HepG2 (cell line): Measurements from ENCODE around the gene DNAJC11. TPM values are rescaled to one million over a fixed set of nuclear protein-coding genes. Genes with fewer than 3 reads are reported as not detected.

Experiments
- AGO2 ChIP-seq: fragments of 200-400 bp; formaldehyde crosslinking; optimal IDR thresholded peaks from 2 replicates; pipeline ENCODE3; 2017; ENCODE audit warnings: mild to moderate bottlenecking, low read depth, low read length, moderate library complexity
- ARNTL ChIP-seq: sonication (generic); formaldehyde crosslinking; IDR thresholded peaks from 2 replicates; pipeline ENCODE4 v1.4.0; 2020; ENCODE audit warnings: mild to moderate bottlenecking, missing genetic modification reagents
- BCL6 ChIP-seq: IDR thresholded peaks from 2 replicates; pipeline ENCODE4 v1.6.1; 2016; ENCODE audit warnings: missing genetic modification reagents, missing compliant biosample characterization
- FOXK1 ChIP-seq: sonication (generic); formaldehyde crosslinking; IDR thresholded peaks from 2 replicates; pipeline ENCODE4 v1.4.0; 2020; ENCODE audit warnings: low read depth, missing genetic modification reagents, borderline replicate concordance
- FOXO1 ChIP-seq: sonication (generic); formaldehyde crosslinking; IDR thresholded peaks from 2 replicates; pipeline ENCODE4 v1.4.0; 2020; ENCODE audit warnings: missing genetic modification reagents
- KDM2A ChIP-seq: sonication (generic); formaldehyde crosslinking; IDR thresholded peaks from 2 replicates; pipeline ENCODE4 v1.4.0; 2020; ENCODE audit warnings: low read depth, missing genetic modification reagents, borderline replicate concordance
- MBNL3 ChIP-seq: fragments of 250-450 bp; sonication (Bioruptor Pico); conservative IDR thresholded peaks from 2 replicates; pipeline ENCODE4 v1.8.0; 2022; ENCODE audit warnings: mild to moderate bottlenecking, inconsistent platforms
- NFIB ChIP-seq: sonication (generic); formaldehyde crosslinking; IDR thresholded peaks from 2 replicates; pipeline ENCODE4 v1.9.0; 2021; ENCODE audit warnings: missing genetic modification reagents, mild to moderate bottlenecking, borderline replicate concordance
- POLR2G ChIP-seq: fragments of 200-400 bp; formaldehyde crosslinking; IDR thresholded peaks from 2 replicates; pipeline ENCODE4 v1.6.1; 2018; ENCODE audit warnings: mild to moderate bottlenecking, low read depth, low read length, moderate library complexity
- SAP130 ChIP-seq: IDR thresholded peaks from 2 replicates; pipeline ENCODE4 v1.6.1; 2016; ENCODE audit warnings: low read depth
- SPEN ChIP-seq: sonication (generic); formaldehyde crosslinking; IDR thresholded peaks from 2 replicates; pipeline ENCODE4 v1.5.1; 2020; ENCODE audit warnings: low read depth, mild to moderate bottlenecking, missing genetic modification reagents
- YEATS2 ChIP-seq: sonication (generic); formaldehyde crosslinking; IDR thresholded peaks from 2 replicates; pipeline ENCODE4 v1.4.0; 2020; ENCODE audit warnings: missing genetic modification reagents, borderline replicate concordance
- ZC3H13 ChIP-seq: sonication (generic); formaldehyde crosslinking; IDR thresholded peaks from 2 replicates; pipeline ENCODE4 v1.8.1; 2023; ENCODE audit warnings: mild to moderate bottlenecking, missing genetic modification reagents, moderate library complexity
- ZFY ChIP-seq: sonication (generic); formaldehyde crosslinking; IDR thresholded peaks from 2 replicates; pipeline ENCODE4 v1.4.0; 2020; ENCODE audit warnings: missing genetic modification reagents
- ZNF772 ChIP-seq: sonication (generic); formaldehyde crosslinking; IDR thresholded peaks from 2 replicates; pipeline ENCODE4 v1.5.0; 2020; ENCODE audit warnings: mild to moderate bottlenecking, missing genetic modification reagents
- polyA plus RNA-seq, 8 experiments: library from polyadenylated mRNA; depleted of rRNA in 3 of 8; stranded (reverse) in 7 of 8; unstranded in 1 of 8; fragments of >200 nt; fragmentation: Illumina TruSeq in 4 of 8; extraction: Trizol in 4 of 8; gene quantifications; 2 replicates each; pipeline versions ENCODE4 v1.2.1 to v1.2.3, GENCODE V29; 2011 to 2016; ENCODE audit warnings: low read depth in 4 of 8, missing spikeins in 1 of 8, mixed read lengths in 1 of 8; ENCODE audit not compliant: insufficient read depth in 1 of 8
- total RNA-seq, 5 experiments: library from RNA; depleted of rRNA; stranded (reverse); fragments of >200 nt; fragmentation: Illumina TruSeq; extraction: Trizol; gene quantifications; 2 replicates each; pipeline ENCODE4 v1.2.3, GENCODE V29; 2016; ENCODE audit warnings: low read depth in 1 of 5
- TF ChIP-seq, protein P1 (sequence below): sonication (generic); formaldehyde crosslinking; conservative IDR thresholded peaks from 2 replicates; pipeline ENCODE4 v1.8.0; 2022; ENCODE audit warnings: mild to moderate bottlenecking, moderate library complexity, missing genetic modification reagents
- TF ChIP-seq, protein P2 (sequence below): fragments of 450-650 bp; IDR thresholded peaks from 2 replicates; pipeline ENCODE4 v1.6.1; 2017
- TF ChIP-seq, protein P3 (sequence below): sonication (generic); formaldehyde crosslinking; IDR thresholded peaks from 2 replicates; pipeline ENCODE4 v1.4.0; 2020; ENCODE audit warnings: low read depth, missing genetic modification reagents
- TF ChIP-seq, protein P4 (sequence below): sonication (generic); formaldehyde crosslinking; IDR thresholded peaks from 2 replicates; pipeline ENCODE4 v1.5.1; 2020; ENCODE audit warnings: mild to moderate bottlenecking, missing genetic modification reagents, moderate library complexity
- TF ChIP-seq, protein P5 (sequence below): sonication (generic); formaldehyde crosslinking; IDR thresholded peaks from 2 replicates; pipeline ENCODE4 v1.4.0; 2020; ENCODE audit warnings: mild to moderate bottlenecking, missing genetic modification reagents

DNAJC11 gene
- total and polyA plus RNA-seq, 2 of the 13 experiments (the other 11 are each of a cell fraction or from before 2014, with no cell fraction given): 25.1 to 47.6 TPM

DNA sequence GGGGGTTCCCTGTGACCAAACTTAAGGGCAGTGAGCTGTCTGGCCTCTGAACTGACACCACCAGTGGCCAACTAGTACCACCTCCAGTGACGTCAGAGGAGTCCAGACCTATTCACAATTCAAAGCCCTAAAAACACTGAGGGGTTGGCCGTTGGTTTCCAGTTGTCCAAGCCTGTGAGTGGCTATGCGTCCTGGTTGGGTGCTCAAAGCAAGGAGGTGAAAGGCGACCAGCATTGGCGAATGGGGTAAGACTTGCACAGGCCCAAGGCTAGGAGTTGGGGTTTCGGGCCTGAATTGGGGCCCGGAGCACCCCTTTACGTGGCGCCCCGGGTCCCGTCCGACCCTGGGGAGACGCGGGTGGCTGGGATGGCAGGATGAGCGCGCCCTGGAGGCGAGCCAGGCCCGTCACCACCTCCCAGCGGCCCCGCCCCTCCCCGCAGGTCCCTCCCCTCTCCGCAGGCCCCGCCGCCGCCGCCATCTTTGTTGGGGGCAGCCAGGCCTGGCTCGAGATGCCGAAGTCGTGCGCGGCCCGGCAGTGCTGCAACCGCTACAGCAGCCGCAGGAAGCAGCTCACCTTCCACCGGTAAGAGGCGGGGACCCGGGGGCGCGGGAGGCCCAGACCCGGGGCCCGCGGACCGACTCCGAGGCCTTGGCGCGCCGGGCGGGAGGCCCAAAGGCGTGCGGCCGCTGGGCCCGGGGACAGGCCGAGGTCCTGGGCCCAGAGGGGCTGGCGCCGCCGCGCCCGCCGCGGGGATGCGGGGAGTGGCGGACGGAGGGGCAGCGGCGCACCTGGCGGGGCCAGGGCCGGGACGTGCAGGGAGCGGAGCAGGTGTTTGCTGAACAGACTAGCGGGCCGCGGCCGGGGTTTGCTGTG lies 76.7 kb downstream of the DNAJC11 start, which contains the start of gene THAP3 (continued):
- TF ChIP-seq, protein P1, sequence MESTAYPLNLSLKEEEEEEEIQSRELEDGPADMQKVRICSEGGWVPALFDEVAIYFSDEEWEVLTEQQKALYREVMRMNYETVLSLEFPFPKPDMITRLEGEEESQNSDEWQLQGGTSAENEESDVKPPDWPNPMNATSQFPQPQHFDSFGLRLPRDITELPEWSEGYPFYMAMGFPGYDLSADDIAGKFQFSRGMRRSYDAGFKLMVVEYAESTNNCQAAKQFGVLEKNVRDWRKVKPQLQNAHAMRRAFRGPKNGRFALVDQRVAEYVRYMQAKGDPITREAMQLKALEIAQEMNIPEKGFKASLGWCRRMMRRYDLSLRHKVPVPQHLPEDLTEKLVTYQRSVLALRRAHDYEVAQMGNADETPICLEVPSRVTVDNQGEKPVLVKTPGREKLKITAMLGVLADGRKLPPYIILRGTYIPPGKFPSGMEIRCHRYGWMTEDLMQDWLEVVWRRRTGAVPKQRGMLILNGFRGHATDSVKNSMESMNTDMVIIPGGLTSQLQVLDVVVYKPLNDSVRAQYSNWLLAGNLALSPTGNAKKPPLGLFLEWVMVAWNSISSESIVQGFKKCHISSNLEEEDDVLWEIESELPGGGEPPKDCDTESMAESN (CRISPR knock-in tag): peak; percentile 44; the same call in 1 of the 2 replicates
- TF ChIP-seq, protein P2, sequence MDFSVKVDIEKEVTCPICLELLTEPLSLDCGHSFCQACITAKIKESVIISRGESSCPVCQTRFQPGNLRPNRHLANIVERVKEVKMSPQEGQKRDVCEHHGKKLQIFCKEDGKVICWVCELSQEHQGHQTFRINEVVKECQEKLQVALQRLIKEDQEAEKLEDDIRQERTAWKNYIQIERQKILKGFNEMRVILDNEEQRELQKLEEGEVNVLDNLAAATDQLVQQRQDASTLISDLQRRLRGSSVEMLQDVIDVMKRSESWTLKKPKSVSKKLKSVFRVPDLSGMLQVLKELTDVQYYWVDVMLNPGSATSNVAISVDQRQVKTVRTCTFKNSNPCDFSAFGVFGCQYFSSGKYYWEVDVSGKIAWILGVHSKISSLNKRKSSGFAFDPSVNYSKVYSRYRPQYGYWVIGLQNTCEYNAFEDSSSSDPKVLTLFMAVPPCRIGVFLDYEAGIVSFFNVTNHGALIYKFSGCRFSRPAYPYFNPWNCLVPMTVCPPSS: no peak
- TF ChIP-seq KDM2A (CRISPR knock-in tag) (peak; percentile 96; the same call in 1 of the 2 replicates), AGO2 (peak; percentile 73), FOXO1 (0 out of 2 replicates have a peak, but pooled peaks have one; percentile 7), BCL6 (CRISPR knock-in tag) (peak; percentile 19; the same call in 1 of the 2 replicates), ZFY (CRISPR knock-in tag) (peak; percentile 99), YEATS2 (CRISPR knock-in tag) (peak; percentile 14; the same call in 1 of the 2 replicates), SAP130 (CRISPR knock-in tag) (peak; percentile 70), FOXK1 (CRISPR knock-in tag) (0 out of 2 replicates have a peak, but pooled peaks have one; percentile 24), SPEN (CRISPR knock-in tag) (peak; percentile 81), POLR2G (peak; percentile 67), ZC3H13 (CRISPR knock-in tag) (peak; percentile 87), ZNF772 (CRISPR knock-in tag) (peak; percentile 65; the same call in 1 of the 2 replicates), ARNTL (CRISPR knock-in tag) (0 out of 2 replicates have a peak, but pooled peaks have one; percentile 20), NFIB (no peak), MBNL3 (CRISPR knock-in tag) (no peak)
- TF ChIP-seq, protein P3, sequence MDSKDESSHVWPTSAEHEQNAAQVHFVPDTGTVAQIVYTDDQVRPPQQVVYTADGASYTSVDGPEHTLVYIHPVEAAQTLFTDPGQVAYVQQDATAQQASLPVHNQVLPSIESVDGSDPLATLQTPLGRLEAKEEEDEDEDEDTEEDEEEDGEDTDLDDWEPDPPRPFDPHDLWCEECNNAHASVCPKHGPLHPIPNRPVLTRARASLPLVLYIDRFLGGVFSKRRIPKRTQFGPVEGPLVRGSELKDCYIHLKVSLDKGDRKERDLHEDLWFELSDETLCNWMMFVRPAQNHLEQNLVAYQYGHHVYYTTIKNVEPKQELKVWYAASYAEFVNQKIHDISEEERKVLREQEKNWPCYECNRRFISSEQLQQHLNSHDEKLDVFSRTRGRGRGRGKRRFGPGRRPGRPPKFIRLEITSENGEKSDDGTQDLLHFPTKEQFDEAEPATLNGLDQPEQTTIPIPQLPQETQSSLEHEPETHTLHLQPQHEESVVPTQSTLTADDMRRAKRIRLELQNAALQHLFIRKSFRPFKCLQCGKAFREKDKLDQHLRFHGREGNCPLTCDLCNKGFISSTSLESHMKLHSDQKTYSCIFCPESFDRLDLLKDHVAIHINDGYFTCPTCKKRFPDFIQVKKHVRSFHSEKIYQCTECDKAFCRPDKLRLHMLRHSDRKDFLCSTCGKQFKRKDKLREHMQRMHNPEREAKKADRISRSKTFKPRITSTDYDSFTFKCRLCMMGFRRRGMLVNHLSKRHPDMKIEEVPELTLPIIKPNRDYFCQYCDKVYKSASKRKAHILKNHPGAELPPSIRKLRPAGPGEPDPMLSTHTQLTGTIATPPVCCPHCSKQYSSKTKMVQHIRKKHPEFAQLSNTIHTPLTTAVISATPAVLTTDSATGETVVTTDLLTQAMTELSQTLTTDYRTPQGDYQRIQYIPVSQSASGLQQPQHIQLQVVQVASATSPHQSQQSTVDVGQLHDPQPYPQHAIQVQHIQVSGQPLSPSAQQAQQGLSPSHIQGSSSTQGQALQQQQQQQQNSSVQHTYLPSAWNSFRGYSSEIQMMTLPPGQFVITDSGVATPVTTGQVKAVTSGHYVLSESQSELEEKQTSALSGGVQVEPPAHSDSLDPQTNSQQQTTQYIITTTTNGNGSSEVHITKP (CRISPR knock-in tag): no peak
- TF ChIP-seq, protein P4, sequence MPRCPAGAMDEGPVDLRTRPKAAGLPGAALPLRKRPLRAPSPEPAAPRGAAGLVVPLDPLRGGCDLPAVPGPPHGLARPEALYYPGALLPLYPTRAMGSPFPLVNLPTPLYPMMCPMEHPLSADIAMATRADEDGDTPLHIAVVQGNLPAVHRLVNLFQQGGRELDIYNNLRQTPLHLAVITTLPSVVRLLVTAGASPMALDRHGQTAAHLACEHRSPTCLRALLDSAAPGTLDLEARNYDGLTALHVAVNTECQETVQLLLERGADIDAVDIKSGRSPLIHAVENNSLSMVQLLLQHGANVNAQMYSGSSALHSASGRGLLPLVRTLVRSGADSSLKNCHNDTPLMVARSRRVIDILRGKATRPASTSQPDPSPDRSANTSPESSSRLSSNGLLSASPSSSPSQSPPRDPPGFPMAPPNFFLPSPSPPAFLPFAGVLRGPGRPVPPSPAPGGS: 0 out of 2 replicates have a peak, but pooled peaks have one; percentile 4
- TF ChIP-seq, protein P5, sequence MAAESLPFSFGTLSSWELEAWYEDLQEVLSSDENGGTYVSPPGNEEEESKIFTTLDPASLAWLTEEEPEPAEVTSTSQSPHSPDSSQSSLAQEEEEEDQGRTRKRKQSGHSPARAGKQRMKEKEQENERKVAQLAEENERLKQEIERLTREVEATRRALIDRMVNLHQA: no peak
